Neural progenitor cell (in vitro differentiated cells): ENCODE results near the gene AKIRIN2. TPM values are rescaled to one million over a fixed set of nuclear protein-coding genes. Genes with fewer than 3 reads are reported as not detected.

Experiments
- DNase-seq: peaks from one replicate; pipeline ENCODE4 v3.0.0-alpha.2; 2016; ENCODE audit warnings: low spot score
- H2AFZ ChIP-seq: fragments of 200-600 bp; sonication (generic); replicated peaks from 2 replicates; pipeline ENCODE4 v1.6.1; 2016; ENCODE audit warnings: antibody characterized with exemption
- H3F3A ChIP-seq: fragments of 200-600 bp; sonication (generic); 2 replicates; pipeline ENCODE4 v1.6.1; 2016; ENCODE audit warnings: antibody characterized with exemption, low read depth
- H3K27ac ChIP-seq: fragments of 200-600 bp; sonication (generic); 2 replicates; pipeline ENCODE4 v1.5.1; 2016; ENCODE audit warnings: mild to moderate bottlenecking
- H3K27me3 ChIP-seq: fragments of 200-600 bp; sonication (generic); 2 replicates; pipeline ENCODE4 v1.6.1; 2016; ENCODE audit warnings: mild to moderate bottlenecking, moderate library complexity
- H3K36me3 ChIP-seq: fragments of 200-600 bp; sonication (generic); 2 replicates; pipeline ENCODE4 v1.5.1; 2016
- H3K4me1 ChIP-seq: fragments of 200-600 bp; sonication (generic); 2 replicates; pipeline ENCODE4 v1.6.1; 2016; ENCODE audit warnings: mixed run types
- H3K4me2 ChIP-seq: fragments of 200-600 bp; sonication (generic); 2 replicates; pipeline ENCODE4 v1.6.1; 2016
- H3K4me3 ChIP-seq: fragments of 200-600 bp; sonication (generic); 2 replicates; pipeline ENCODE4 v1.5.1; 2016
- H3K79me2 ChIP-seq: fragments of 200-600 bp; sonication (generic); 2 replicates; pipeline ENCODE4 v1.6.1; 2016; ENCODE audit warnings: low read depth
- H3K9ac ChIP-seq: fragments of 200-600 bp; sonication (generic); 2 replicates; pipeline ENCODE4 v1.6.1; 2016
- H3K9me3 ChIP-seq: fragments of 200-600 bp; sonication (generic); 2 replicates; pipeline ENCODE4 v1.5.1; 2016; ENCODE audit warnings: low read depth
- H4K20me1 ChIP-seq: fragments of 200-600 bp; sonication (generic); 2 replicates; pipeline ENCODE4 v1.6.1; 2016; ENCODE audit warnings: low read depth
- H3K27ac Mint-ChIP-seq: 3 replicates; pipeline ENCODE4 v1.8.0; 2021; ENCODE audit warnings: mixed read lengths
- H3K27me3 Mint-ChIP-seq: 2 replicates; pipeline ENCODE4 v1.8.0; 2022; ENCODE audit warnings: low read depth, mild to moderate bottlenecking, inconsistent platforms, moderate library complexity, mixed read lengths; ENCODE audit not compliant: insufficient read depth
- H3K36me3 Mint-ChIP-seq: 3 replicates; pipeline ENCODE4 v1.8.0; 2021; ENCODE audit warnings: mixed read lengths
- H3K4me1 Mint-ChIP-seq: 3 replicates; pipeline ENCODE4 v1.8.0; 2021; ENCODE audit warnings: mixed read lengths
- H3K4me3 Mint-ChIP-seq: 3 replicates; pipeline ENCODE4 v1.8.0; 2021; ENCODE audit warnings: mild to moderate bottlenecking, moderate library complexity, mixed read lengths
- H3K9me3 Mint-ChIP-seq: 3 replicates; pipeline ENCODE4 v1.8.0; 2020; ENCODE audit warnings: mixed read lengths
- EZH2 ChIP-seq: fragments of 200-600 bp; sonication (generic); IDR thresholded peaks from 2 replicates; pipeline ENCODE4 v1.6.1; 2017; ENCODE audit warnings: antibody characterized with exemption, mild to moderate bottlenecking, moderate library complexity
- EZH2phosphoT487 ChIP-seq: fragments of 200-600 bp; sonication (generic); IDR thresholded peaks from 2 replicates; pipeline ENCODE4 v1.6.1; 2017; ENCODE audit warnings: antibody characterized with exemption
- total RNA-seq: library from RNA; depleted of rRNA; stranded (reverse); fragments of >200 nt; gene quantifications from 2 replicates; pipeline ENCODE4 v1.2.3, GENCODE V29; 2015; ENCODE audit warnings: low replicate concordance
- TF ChIP-seq, protein P1 (sequence below): fragments of 200-600 bp; sonication (generic); IDR thresholded peaks from 2 replicates; pipeline ENCODE4 v1.5.1; 2017; ENCODE audit warnings: antibody characterized with exemption, mild to moderate bottlenecking

AKIRIN2 gene
- total RNA-seq, 1 donor from 2014 or later, result 76.7 TPM

- H3K4me1 ChIP-seq, result no peaks in the 10 kb centered on the region
- no peak overlapping the region for H2AFZ ChIP-seq
- no peak overlapping the region for H3K4me2 ChIP-seq
- H4K20me1 ChIP-seq, result no peaks in the 10 kb centered on the region
- Mint-ChIP-seq H3K27me3 (peaks cover 5% of the 10 kb centered on the region), H3K9me3 (no peaks in the 10 kb centered on the region), H3K27ac (no peak overlapping the region), H3K36me3 (no peaks in the 10 kb centered on the region), H3K4me3 (no peak overlapping the region), H3K4me1 (peaks cover 5% of the 10 kb centered on the region)
- H3K79me2 ChIP-seq, result no peaks in the 10 kb centered on the region
- no peak for DNase-seq
- no peak overlapping the region for H3K4me3 ChIP-seq
- H3K27ac ChIP-seq, result no peak overlapping the region
- H3K9me3 ChIP-seq, result no peaks in the 10 kb centered on the region
- H3K9ac ChIP-seq, result no peak overlapping the region
- no peaks in the 10 kb centered on the region for H3K36me3 ChIP-seq
- TF ChIP-seq, protein P1, sequence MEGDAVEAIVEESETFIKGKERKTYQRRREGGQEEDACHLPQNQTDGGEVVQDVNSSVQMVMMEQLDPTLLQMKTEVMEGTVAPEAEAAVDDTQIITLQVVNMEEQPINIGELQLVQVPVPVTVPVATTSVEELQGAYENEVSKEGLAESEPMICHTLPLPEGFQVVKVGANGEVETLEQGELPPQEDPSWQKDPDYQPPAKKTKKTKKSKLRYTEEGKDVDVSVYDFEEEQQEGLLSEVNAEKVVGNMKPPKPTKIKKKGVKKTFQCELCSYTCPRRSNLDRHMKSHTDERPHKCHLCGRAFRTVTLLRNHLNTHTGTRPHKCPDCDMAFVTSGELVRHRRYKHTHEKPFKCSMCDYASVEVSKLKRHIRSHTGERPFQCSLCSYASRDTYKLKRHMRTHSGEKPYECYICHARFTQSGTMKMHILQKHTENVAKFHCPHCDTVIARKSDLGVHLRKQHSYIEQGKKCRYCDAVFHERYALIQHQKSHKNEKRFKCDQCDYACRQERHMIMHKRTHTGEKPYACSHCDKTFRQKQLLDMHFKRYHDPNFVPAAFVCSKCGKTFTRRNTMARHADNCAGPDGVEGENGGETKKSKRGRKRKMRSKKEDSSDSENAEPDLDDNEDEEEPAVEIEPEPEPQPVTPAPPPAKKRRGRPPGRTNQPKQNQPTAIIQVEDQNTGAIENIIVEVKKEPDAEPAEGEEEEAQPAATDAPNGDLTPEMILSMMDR, result no peak
- TF ChIP-seq EZH2 (no peak), EZH2phosphoT487 (no peak)
- H3K27me3 ChIP-seq, result no peaks in the 10 kb centered on the region
- H3F3A ChIP-seq, result no peaks in the 10 kb centered on the region
These were observed 41.4 kb upstream of the AKIRIN2 start for GRCh38 chr6:87743454-87743853.

DNA sequence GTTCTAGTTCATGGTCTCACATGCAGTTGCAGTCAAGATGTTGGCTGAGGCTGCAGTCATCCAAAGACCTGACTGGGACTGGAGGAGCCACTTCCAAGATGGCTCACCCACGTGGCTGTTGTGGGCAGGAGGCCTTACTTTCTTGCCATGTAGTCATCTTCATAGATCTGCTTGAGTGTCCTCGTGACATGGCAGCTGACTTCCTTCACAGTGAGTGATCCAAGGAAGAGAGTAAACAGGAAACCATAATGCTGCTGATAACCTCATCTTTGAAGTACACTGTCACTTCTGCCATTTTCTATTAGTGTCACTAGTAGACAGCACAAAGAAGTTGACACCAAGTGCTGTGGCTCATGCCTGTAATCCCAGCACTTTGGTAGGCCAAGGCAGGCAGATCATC, 40.1 kb upstream of the AKIRIN2 start:
- H3K27ac ChIP-seq, result no peak overlapping the region
- H3K4me3 ChIP-seq, result no peak overlapping the region
- TF ChIP-seq EZH2phosphoT487 (no peak), EZH2 (no peak)
- TF ChIP-seq, protein P1, result no peak
- H3K27me3 ChIP-seq, result no peaks in the 10 kb centered on the region
- H3K36me3 ChIP-seq, result no peaks in the 10 kb centered on the region
- H2AFZ ChIP-seq, result no peak overlapping the region
- Mint-ChIP-seq H3K36me3 (no peaks in the 10 kb centered on the region), H3K4me3 (no peak overlapping the region), H3K9me3 (no peaks in the 10 kb centered on the region), H3K4me1 (peaks cover 5% of the 10 kb centered on the region), H3K27ac (no peak overlapping the region), H3K27me3 (peaks cover 5% of the 10 kb centered on the region)
- no peaks in the 10 kb centered on the region for H3F3A ChIP-seq
- H3K79me2 ChIP-seq, result no peaks in the 10 kb centered on the region
- no peak overlapping the region for H3K4me2 ChIP-seq
- H3K9ac ChIP-seq, result no peak overlapping the region
- H3K9me3 ChIP-seq, result no peaks in the 10 kb centered on the region
- no peaks in the 10 kb centered on the region for H3K4me1 ChIP-seq
- H4K20me1 ChIP-seq, result no peaks in the 10 kb centered on the region
- no peak for DNase-seq

- H3F3A ChIP-seq, result no peaks in the 10 kb centered on the region
- H3K4me1 ChIP-seq, result no peaks in the 10 kb centered on the region
- H3K4me2 ChIP-seq, result no peak overlapping the region
- H3K27me3 Mint-ChIP-seq, result peaks cover 5% of the 10 kb centered on the region
- H3K4me3 ChIP-seq, result no peak overlapping the region
- no peaks in the 10 kb centered on the region for H3K27me3 ChIP-seq
- no peak overlapping the region for H3K27ac Mint-ChIP-seq
- H3K36me3 Mint-ChIP-seq, result no peaks in the 10 kb centered on the region
- H3K9me3 ChIP-seq, result no peaks in the 10 kb centered on the region
- H3K27ac ChIP-seq, result no peak overlapping the region
- H3K36me3 ChIP-seq, result no peaks in the 10 kb centered on the region
- DNase-seq, result no peak
- no peak overlapping the region for H2AFZ ChIP-seq
- H3K4me1 Mint-ChIP-seq, result peaks cover 3% of the 10 kb centered on the region
- H4K20me1 ChIP-seq, result no peaks in the 10 kb centered on the region
- no peaks in the 10 kb centered on the region for H3K79me2 ChIP-seq
- no peak overlapping the region for H3K9ac ChIP-seq
- H3K4me3 Mint-ChIP-seq, result no peak overlapping the region
- TF ChIP-seq EZH2phosphoT487, result no peak
- TF ChIP-seq EZH2, result no peak
- TF ChIP-seq, protein P1, result no peak
- no peaks in the 10 kb centered on the region for H3K9me3 Mint-ChIP-seq
These were observed 39.1 kb upstream of the AKIRIN2 start for GRCh38 chr6:87741001-87741650.
